ENCODE results near the gene TIMM50.
"Not testable (repeated sequence)": the region's sequence is repeated elsewhere in the genome, so short reads cannot be mapped to it uniquely, and the experiment has no call there.

DNA sequence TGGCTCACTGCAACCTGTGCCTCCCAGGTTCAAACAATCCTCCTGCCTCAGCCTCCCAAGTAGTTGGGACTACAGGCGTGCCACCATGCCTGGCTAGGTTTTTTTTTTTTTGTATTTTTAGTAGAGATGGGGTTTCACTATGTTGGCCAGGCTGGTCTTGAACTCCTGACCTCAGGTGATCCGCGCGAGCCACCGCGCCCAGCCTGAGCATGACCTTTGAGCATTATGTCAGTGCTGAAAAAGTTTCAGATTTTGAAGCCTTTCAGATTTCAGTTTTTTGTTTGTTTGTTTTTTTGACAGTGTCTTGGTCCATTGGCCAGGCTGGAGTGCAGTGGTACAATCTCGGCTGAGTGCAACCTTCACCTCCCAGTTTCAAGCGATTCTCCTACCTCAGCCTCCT is 29.4 kb upstream of the TIMM50 start:
- TF ChIP-seq CTCF (IDR thresholded peaks at IDR 0.05); POLR2AphosphoS5 (IDR thresholded peaks at IDR 0.05; ENCODE audit: insufficient read depth in 1 of 2, low read depth in 1 of 2); POLR2A (IDR thresholded peaks at IDR 0.05): not testable (repeated sequence)

Measured in vagina (tissue), 2 donors.